ENCODE results near the gene CD44. TPM values are rescaled to one million over a fixed set of nuclear protein-coding genes. Genes with fewer than 3 reads are reported as not detected.

Gene CD44
- total and polyA plus RNA-seq, 2 donors (not counting 1 experiment from before 2014, with no cell fraction given): 660 to 980 TPM

DNA sequence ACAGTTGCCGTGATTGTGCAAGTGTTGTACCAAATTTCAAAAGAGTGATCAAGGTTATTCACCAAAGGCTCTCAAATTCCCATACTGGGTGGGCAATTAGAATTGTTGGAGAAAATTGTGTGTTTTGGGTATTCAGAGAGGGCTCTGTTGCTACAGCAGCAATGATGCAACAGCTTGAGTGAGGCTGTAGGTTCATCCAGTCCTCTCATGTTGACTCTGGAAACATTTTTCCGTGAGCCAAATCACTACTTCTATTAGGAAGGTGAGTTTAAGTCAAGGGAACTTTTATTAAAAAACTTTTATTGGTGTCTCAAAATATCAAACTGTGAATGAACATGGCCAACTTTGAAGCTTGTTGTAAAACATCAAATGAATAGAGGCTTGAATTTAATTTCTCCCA, 116.5 kb downstream of the CD44 start:
- Histone ChIP-seq H3K36me3 (ENCODE audit: control insufficient read depth, insufficient read depth, low read length) (no peaks in the 10 kb centered on the region), H3K4me3 (replicated peaks in 1 of 4; ENCODE audit: control extremely low read depth in 1 of 4, insufficient read depth in 1 of 4, low read depth in 3 of 4, low read length in 4 of 4) (no peak overlapping the region), H3K27ac (ENCODE audit: insufficient read depth, low read length) (no peak overlapping the region), H3K4me1 (ENCODE audit: control insufficient read depth, extremely low read depth, insufficient read depth, low read length) (peaks cover 4% of the 10 kb centered on the region), H2AFZ (ENCODE audit: low read length) (no peak overlapping the region), H3K9ac (ENCODE audit: insufficient read depth, low read length) (no peak overlapping the region), H3K27me3 (ENCODE audit: control insufficient read depth, insufficient read depth, low read length) (no peaks in the 10 kb centered on the region), H3K9me3 (ENCODE audit: control insufficient read depth, insufficient read depth, low read depth, low read length) (no peaks in the 10 kb centered on the region), H3K4me2 (ENCODE audit: extremely low read depth, insufficient read depth, low read length) (no peak overlapping the region), H4K20me1 (ENCODE audit: control insufficient read depth, extremely low read depth, insufficient read depth, low read length) (no peaks in the 10 kb centered on the region), H3K79me2 (ENCODE audit: control insufficient read depth, insufficient read depth, low read length) (no peaks in the 10 kb centered on the region)
- TF ChIP-seq CTCF (conservative IDR thresholded peaks at IDR 0.05 in 1 of 2, IDR thresholded peaks at IDR 0.05 in 1 of 2; ENCODE audit: low read depth in 1 of 2, low read length in 2 of 2): no peak
- no peak for TF ChIP-seq EZH2 (IDR thresholded peaks at IDR 0.05; ENCODE audit: low read length, missing control alignments)
- no peak for DNase-seq (ENCODE audit: low read depth in 2 of 2)

DNA sequence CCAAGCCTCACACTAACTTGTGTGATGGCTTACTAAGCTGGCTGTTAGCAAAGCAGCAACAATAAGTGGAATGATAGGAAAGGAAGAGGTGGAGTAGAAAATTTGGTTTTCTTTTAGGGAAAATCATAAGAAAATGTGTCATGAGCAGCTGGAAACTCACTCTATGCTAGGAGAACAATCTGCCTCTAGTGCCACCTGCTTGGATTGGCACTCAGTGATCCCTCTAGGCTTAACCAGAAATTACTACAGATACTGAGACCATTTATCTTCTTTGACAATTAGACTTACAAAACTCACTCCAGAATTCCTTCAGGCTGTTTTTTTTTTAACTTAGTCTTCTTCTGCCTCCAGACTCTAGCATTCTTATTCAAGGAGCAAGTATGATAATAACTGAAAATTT, 117.3 kb downstream of the CD44 start:
- H3K9me3 ChIP-seq (ENCODE audit: control insufficient read depth, insufficient read depth, low read depth, low read length): no peaks in the 10 kb centered on the region
- H3K36me3 ChIP-seq (ENCODE audit: control insufficient read depth, insufficient read depth, low read length): no peaks in the 10 kb centered on the region
- no peak overlapping the region for H2AFZ ChIP-seq (ENCODE audit: low read length)
- H3K9ac ChIP-seq (ENCODE audit: insufficient read depth, low read length): no peak overlapping the region
- no peaks in the 10 kb centered on the region for H3K79me2 ChIP-seq (ENCODE audit: control insufficient read depth, insufficient read depth, low read length)
- no peak overlapping the region for H3K27ac ChIP-seq (ENCODE audit: insufficient read depth, low read length)
- peaks cover 4% of the 10 kb centered on the region for H3K4me1 ChIP-seq (ENCODE audit: control insufficient read depth, extremely low read depth, insufficient read depth, low read length)
- no peak for DNase-seq (ENCODE audit: low read depth in 2 of 2)
- H4K20me1 ChIP-seq (ENCODE audit: control insufficient read depth, extremely low read depth, insufficient read depth, low read length): no peaks in the 10 kb centered on the region
- H3K4me2 ChIP-seq (ENCODE audit: extremely low read depth, insufficient read depth, low read length): no peak overlapping the region
- TF ChIP-seq EZH2 (IDR thresholded peaks at IDR 0.05; ENCODE audit: low read length, missing control alignments): no peak
- no peak for TF ChIP-seq CTCF (conservative IDR thresholded peaks at IDR 0.05 in 1 of 2, IDR thresholded peaks at IDR 0.05 in 1 of 2; ENCODE audit: low read depth in 1 of 2, low read length in 2 of 2)
- no peak overlapping the region for H3K4me3 ChIP-seq (replicated peaks in 1 of 4; ENCODE audit: control extremely low read depth in 1 of 4, insufficient read depth in 1 of 4, low read depth in 3 of 4, low read length in 4 of 4)
- no peaks in the 10 kb centered on the region for H3K27me3 ChIP-seq (ENCODE audit: control insufficient read depth, insufficient read depth, low read length)

DNA sequence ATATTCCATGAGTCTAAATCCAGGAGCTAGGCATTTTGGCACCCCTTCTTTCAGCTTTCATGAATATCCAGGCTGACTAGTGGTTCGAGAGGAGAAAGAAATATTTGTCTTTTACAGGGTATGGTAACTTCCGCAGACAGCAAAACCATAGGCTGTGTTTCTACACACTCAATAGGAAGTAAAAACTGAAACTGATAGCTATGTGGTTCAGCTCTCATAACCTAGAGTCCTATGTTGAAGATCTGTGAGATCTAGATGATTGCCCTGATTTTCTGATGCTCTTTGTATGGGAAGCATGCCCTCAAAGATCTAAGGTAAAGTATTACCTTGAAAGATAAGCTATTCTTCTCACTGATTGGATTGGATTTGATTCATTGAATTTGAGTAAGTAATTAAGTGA, 118.3 kb downstream of the CD44 start:
- DNase-seq (ENCODE audit: low read depth in 2 of 2): no peak
- no peaks in the 10 kb centered on the region for H3K27me3 ChIP-seq (ENCODE audit: control insufficient read depth, insufficient read depth, low read length)
- no peaks in the 10 kb centered on the region for H3K9me3 ChIP-seq (ENCODE audit: control insufficient read depth, insufficient read depth, low read depth, low read length)
- no peak overlapping the region for H3K4me2 ChIP-seq (ENCODE audit: extremely low read depth, insufficient read depth, low read length)
- TF ChIP-seq CTCF (conservative IDR thresholded peaks at IDR 0.05 in 1 of 2, IDR thresholded peaks at IDR 0.05 in 1 of 2; ENCODE audit: low read depth in 1 of 2, low read length in 2 of 2): no peak
- no peak overlapping the region for H3K4me3 ChIP-seq (replicated peaks in 1 of 4; ENCODE audit: control extremely low read depth in 1 of 4, insufficient read depth in 1 of 4, low read depth in 3 of 4, low read length in 4 of 4)
- peaks cover 4% of the 10 kb centered on the region for H3K4me1 ChIP-seq (ENCODE audit: control insufficient read depth, extremely low read depth, insufficient read depth, low read length)
- no peak overlapping the region for H3K27ac ChIP-seq (ENCODE audit: insufficient read depth, low read length)
- no peaks in the 10 kb centered on the region for H3K36me3 ChIP-seq (ENCODE audit: control insufficient read depth, insufficient read depth, low read length)
- H3K9ac ChIP-seq (ENCODE audit: insufficient read depth, low read length): no peak overlapping the region
- no peaks in the 10 kb centered on the region for H4K20me1 ChIP-seq (ENCODE audit: control insufficient read depth, extremely low read depth, insufficient read depth, low read length)
- no peak overlapping the region for H2AFZ ChIP-seq (ENCODE audit: low read length)
- no peaks in the 10 kb centered on the region for H3K79me2 ChIP-seq (ENCODE audit: control insufficient read depth, insufficient read depth, low read length)
